ENCODE data around the gene CREB3L4. TPM values are rescaled to one million over a fixed set of nuclear protein-coding genes. Genes with fewer than 3 reads are reported as not detected.
A peak's percentile ranks its signal among the peaks of the same experiment; 100 is the strongest.

Gene CREB3L4
- total and polyA plus RNA-seq, 2 of the 13 experiments (the other 11 are each of a cell fraction or from before 2014, with no cell fraction given): 9.9 to 18.7 TPM

- TF ChIP-seq, protein P1, sequence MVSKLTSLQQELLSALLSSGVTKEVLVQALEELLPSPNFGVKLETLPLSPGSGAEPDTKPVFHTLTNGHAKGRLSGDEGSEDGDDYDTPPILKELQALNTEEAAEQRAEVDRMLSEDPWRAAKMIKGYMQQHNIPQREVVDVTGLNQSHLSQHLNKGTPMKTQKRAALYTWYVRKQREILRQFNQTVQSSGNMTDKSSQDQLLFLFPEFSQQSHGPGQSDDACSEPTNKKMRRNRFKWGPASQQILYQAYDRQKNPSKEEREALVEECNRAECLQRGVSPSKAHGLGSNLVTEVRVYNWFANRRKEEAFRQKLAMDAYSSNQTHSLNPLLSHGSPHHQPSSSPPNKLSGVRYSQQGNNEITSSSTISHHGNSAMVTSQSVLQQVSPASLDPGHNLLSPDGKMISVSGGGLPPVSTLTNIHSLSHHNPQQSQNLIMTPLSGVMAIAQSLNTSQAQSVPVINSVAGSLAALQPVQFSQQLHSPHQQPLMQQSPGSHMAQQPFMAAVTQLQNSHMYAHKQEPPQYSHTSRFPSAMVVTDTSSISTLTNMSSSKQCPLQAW (CRISPR knock-in tag; IDR thresholded peaks at IDR 0.05): 0 out of 2 replicates have a peak, but pooled peaks have one; percentile 8
- TF ChIP-seq ZNF510 (CRISPR knock-in tag; IDR thresholded peaks at IDR 0.05; ENCODE audit: low read depth): peak; percentile 15; the same call in 1 of the 2 replicates
- no peak for TF ChIP-seq AGO2 (optimal IDR thresholded peaks at IDR 0.05; ENCODE audit: low read depth, low read length)
- TF ChIP-seq KDM5B (CRISPR knock-in tag; IDR thresholded peaks at IDR 0.05; ENCODE audit: borderline replicate concordance): peak; percentile 21; the same call in 1 of the 2 replicates
- TF ChIP-seq FOXJ3 (CRISPR knock-in tag; IDR thresholded peaks at IDR 0.05; ENCODE audit: borderline replicate concordance): no peak
- TF ChIP-seq NR0B2 (CRISPR knock-in tag; IDR thresholded peaks at IDR 0.05): peak; percentile 51; the same call in 1 of the 2 replicates
- 0 out of 2 replicates have a peak, but pooled peaks have one; percentile 3 for TF ChIP-seq GATAD1 (CRISPR knock-in tag; IDR thresholded peaks at IDR 0.05)
- no peak for TF ChIP-seq PCBP1 (IDR thresholded peaks at IDR 0.05; ENCODE audit: borderline replicate concordance, low read depth, low read length)
- peak; percentile 78 for TF ChIP-seq ZNF772 (CRISPR knock-in tag; IDR thresholded peaks at IDR 0.05)
- TF ChIP-seq FOXP1 (IDR thresholded peaks at IDR 0.05): no peak
- no peak for TF ChIP-seq FOXP1 (CRISPR knock-in tag; IDR thresholded peaks at IDR 0.05)
- no peak for TF ChIP-seq MAFG (CRISPR knock-in tag; IDR thresholded peaks at IDR 0.05)
- TF ChIP-seq, protein P2, sequence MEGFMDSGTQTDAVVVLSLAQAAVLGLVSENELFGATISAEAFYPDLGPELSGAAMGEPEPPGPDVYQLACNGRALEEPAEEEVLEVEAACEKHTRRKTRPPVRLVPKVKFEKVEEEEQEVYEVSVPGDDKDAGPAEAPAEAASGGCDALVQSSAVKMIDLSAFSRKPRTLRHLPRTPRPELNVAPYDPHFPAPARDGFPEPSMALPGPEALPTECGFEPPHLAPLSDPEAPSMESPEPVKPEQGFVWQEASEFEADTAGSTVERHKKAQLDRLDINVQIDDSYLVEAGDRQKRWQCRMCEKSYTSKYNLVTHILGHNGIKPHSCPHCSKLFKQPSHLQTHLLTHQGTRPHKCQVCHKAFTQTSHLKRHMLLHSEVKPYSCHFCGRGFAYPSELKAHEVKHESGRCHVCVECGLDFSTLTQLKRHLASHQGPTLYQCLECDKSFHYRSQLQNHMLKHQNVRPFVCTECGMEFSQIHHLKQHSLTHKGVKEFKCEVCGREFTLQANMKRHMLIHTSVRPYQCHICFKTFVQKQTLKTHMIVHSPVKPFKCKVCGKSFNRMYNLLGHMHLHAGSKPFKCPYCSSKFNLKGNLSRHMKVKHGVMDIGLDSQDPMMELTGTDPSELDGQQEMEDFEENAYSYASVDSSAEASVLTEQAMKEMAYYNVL (CRISPR knock-in tag; IDR thresholded peaks at IDR 0.05; ENCODE audit: borderline replicate concordance): 0 out of 2 replicates have a peak, but pooled peaks have one; percentile 41
- peak; percentile 26; the same call in 1 of the 2 replicates for TF ChIP-seq POGZ (CRISPR knock-in tag; IDR thresholded peaks at IDR 0.05)
- 0 out of 2 replicates have a peak, but pooled peaks have one; percentile 29 for TF ChIP-seq SP5 (CRISPR knock-in tag; IDR thresholded peaks at IDR 0.05; ENCODE audit: borderline replicate concordance, low read depth)
- TF ChIP-seq U2AF2 (IDR thresholded peaks at IDR 0.05; ENCODE audit: low read depth, low read length): no peak
- TF ChIP-seq KLF11 (CRISPR knock-in tag; IDR thresholded peaks at IDR 0.05): no peak
- 0 out of 2 replicates have a peak, but pooled peaks have one; percentile 66 for TF ChIP-seq ZNF333 (CRISPR knock-in tag; IDR thresholded peaks at IDR 0.05; ENCODE audit: borderline replicate concordance)
- no peak for TF ChIP-seq ELF1 (CRISPR knock-in tag; IDR thresholded peaks at IDR 0.05)
- no peak for TF ChIP-seq ZNF709 (CRISPR knock-in tag; IDR thresholded peaks at IDR 0.05)
- peak; percentile 92 for TF ChIP-seq PATZ1 (CRISPR knock-in tag; IDR thresholded peaks at IDR 0.05)
- TF ChIP-seq ZBTB10 (CRISPR knock-in tag; IDR thresholded peaks at IDR 0.05; ENCODE audit: borderline replicate concordance): 0 out of 2 replicates have a peak, but pooled peaks have one; percentile 6
Measured at GRCh38 chr1:153963850-153964331, 3.8 kb upstream of the CREB3L4 start (continued).

All from HepG2 (cell line).